ENCODE data around the gene CBX8.

GRCh38 chr17:79791735-79792161 is 5.1 kb downstream of the CBX8 start:
- TF ChIP-seq CTCF (IDR thresholded peaks at IDR 0.05) (no peak), POLR2A (IDR thresholded peaks at IDR 0.05) (no peak)

Data from lower leg skin (tissue), 3 donors.